GM21360 (cell line): ENCODE data around the gene EVL.
A peak's percentile ranks its signal among the peaks of the same experiment; 100 is the strongest.

ENCODE experiments used
- ATAC-seq: cut with Tn5 transposase; IDR thresholded peaks from one replicate; pipeline ENCODE4 v1.9.1; 2021; ENCODE audit warnings: mild to moderate bottlenecking, moderate library complexity; ENCODE audit not compliant: unreplicated experiment

EVL gene

DNA sequence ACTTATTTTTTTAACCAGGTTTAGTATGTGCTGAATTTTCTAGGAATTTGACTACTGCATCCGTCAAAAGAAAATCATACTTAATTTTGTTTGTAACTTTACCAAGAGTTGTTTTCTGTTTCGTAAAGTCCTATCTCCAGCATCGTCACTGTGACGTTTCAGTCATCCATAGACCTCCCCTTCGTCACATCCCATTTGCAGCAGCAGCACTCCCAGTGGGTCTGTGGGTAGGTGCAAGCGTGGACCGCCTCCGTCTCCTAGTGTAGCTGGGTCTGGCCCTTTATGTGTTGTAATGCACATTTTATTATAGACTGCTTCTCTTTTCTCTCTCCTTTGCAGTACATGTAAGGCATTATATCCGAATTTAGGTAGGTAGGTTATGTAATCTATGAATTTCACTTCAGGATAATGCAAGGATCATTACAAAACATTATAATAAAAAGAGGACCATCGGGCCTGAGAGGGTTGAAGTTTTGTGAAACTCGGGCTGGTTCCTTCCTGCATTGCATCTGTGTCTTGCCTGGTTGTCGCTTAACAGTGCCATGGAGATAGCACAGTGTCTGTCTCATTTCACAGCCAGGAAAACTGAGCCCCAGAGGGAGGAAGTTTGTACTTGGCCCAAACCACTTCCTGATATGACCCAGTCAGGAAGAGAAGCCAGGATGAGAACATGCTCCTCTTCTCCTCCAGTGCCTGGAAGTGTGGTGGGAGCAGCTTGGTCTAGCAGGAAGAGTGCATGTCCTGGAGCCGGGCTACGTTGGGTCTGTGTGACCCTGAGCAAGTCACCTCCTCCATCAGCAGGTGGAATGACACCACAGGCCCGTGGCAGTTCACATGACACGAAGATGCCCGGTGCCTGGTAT lies 41.3 kb downstream of the EVL start:
- ATAC-seq = no peak

- no peak for ATAC-seq
Observed at GRCh38 chr14:100107236-100107635, 42.0 kb downstream of the EVL start.

GRCh38 chr14:100108042-100108825 lies 43.0 kb downstream of the EVL start:
- peak; percentile 60 for ATAC-seq

GRCh38 chr14:100108840-100109593 lies 43.8 kb downstream of the EVL start:
- ATAC-seq = no peak

DNA sequence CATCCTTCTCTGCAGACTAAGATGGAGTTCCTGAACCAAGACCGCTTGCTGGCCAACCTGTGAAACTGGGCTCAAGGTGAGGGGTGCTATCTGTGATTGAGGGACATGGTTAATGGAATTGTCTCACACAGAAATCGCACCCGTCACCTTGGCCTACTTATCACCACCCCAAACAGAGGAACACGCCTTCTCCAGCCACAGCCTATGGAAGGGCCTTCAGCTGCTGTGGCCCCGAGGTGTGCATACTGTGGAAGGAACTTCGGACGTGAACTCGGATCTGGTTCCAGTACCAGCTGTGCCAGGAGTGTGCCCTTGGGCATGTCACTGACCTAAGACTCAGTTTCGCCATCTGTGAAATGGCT lies 44.4 kb downstream of the EVL start:
- no peak for ATAC-seq

- ATAC-seq = no peak
Observed at GRCh38 chr14:100110816-100111215, 45.6 kb downstream of the EVL start.

DNA sequence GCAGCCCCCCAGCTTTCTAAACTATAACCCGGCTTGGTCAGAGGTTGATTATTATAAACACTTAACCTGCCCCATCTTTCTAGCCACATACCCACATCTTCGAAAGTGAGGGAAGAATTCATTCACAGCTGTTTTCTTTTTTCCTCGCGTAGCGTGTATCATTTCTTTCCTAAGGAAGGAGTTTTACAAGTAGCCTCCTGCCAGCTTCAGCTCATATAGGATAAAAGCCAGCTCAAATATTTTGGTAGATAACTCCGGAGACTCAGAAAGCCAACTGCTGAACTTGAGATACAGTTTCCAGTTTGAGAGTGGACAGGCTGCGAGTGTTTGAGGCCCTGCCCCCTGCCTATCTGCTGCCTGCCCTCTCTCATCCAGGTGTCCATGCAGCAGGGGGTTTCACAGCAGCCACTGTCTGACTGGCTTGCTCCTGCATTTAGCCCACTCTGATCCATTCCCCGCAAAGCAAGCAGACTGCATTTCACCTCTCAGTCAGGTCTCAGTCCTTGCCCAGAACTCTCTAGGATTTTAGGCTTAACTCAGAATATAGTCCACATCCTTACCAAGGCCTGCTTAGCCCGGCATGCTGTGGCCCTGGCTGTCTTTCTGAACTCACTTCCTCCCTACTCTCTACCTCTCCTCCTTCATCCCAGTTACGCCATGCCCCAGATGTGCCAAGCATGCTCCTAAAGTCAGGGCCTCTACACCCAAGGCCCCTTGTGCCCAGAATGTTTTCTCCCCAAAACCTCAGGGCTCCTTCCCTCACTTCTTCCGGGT lies 46.9 kb downstream of the EVL start:
- ATAC-seq = no peak

- no peak for ATAC-seq
Observed at GRCh38 chr14:100114109-100114765, 49.0 kb downstream of the EVL start.

DNA sequence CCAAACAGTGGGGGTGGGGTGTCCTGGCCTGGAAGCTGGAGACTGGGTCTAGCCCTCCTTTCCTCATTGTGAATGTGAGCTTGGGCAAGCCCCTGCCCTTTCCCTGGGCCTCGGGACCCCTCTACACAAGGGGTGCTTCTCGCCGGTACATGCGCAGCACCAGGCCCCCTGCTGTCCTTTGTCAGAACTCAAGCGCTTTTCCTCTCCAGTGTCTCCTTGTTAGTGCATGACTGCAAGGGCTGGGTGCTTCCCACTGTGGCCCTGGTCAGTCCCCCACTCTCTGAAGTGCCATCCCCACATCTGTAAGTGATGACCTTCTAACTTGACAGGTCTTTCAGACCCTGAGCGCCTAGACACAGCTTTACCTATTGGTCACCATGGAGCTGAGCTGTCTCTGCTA lies 50.0 kb downstream of the EVL start:
- ATAC-seq = no peak

GRCh38 chr14:100115726-100116125 lies 50.5 kb downstream of the EVL start:
- ATAC-seq = no peak

DNA sequence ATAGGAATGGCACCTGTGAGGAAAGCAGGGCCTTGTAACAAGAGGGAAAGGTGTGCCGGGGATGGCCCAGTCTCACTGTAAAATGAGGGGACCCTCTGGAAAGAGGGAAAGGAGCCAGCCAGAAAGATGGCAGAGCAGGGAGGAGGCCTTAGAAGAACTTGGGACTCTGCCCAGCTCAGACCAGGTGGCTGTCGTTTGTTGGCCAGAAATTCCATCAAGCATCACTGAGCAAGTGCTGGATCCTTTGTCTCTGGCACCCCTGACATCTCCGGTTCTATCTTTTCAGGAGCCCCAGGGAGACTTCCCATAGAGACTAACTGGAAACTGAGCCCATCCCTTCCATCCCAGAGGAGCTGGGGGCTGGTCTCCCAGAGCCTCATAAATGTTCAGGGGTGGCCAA lies 50.9 kb downstream of the EVL start:
- no peak for ATAC-seq

DNA sequence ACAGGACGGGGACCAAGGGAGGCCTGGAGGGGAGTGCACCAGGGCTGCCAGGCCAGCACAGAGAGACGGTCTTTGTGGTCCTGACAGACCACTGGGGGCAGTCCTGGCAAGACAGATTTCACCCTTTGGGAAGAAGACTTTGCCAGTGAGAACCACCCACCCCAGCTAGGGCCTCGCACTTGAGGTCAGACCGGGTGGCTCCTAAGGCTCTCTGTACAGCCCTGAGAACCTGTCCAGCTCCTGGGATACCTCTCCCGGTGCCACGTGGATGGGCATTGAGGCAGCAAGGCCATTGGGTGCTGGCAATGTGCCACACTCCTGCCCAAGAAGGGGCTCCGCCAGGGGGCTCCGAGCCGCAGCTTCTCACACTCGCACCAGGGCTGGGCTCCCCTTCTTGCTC lies 51.8 kb downstream of the EVL start:
- ATAC-seq = no peak

- no peak for ATAC-seq
Observed at GRCh38 chr14:100117633-100118395, 52.6 kb downstream of the EVL start.

DNA sequence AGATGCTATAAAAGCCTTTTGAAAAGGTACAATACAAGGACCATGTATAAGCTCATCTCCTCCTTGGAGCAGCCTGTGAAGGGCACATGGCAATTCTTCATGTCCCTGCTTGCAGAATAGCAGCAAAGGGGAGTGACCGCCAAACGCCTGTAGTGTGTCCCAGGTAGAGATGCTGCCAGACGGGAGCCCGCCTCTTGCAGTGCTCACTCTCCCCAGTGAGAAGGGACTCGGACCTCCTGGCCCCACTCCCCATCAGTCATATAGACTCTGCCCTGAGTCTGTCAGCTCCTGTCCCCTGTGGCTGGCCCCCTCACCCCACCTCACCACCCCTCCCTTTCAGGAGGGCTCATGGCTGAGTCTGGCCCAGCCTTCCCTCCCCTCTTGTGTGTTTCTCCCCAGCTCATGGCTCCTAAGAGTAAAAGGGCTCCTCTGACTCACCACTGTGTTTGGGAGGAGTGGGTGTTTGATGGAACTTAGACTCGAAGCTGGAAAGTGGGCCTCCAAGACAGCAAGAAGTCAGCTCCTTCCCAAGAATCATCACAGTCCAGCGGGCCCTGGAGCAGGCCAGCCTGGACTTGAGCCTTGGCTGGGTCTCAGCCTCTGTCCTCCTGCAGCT lies 53.3 kb downstream of the EVL start:
- ATAC-seq = no peak

- no peak for ATAC-seq
Observed at GRCh38 chr14:100119251-100119650, 54.0 kb downstream of the EVL start.

DNA sequence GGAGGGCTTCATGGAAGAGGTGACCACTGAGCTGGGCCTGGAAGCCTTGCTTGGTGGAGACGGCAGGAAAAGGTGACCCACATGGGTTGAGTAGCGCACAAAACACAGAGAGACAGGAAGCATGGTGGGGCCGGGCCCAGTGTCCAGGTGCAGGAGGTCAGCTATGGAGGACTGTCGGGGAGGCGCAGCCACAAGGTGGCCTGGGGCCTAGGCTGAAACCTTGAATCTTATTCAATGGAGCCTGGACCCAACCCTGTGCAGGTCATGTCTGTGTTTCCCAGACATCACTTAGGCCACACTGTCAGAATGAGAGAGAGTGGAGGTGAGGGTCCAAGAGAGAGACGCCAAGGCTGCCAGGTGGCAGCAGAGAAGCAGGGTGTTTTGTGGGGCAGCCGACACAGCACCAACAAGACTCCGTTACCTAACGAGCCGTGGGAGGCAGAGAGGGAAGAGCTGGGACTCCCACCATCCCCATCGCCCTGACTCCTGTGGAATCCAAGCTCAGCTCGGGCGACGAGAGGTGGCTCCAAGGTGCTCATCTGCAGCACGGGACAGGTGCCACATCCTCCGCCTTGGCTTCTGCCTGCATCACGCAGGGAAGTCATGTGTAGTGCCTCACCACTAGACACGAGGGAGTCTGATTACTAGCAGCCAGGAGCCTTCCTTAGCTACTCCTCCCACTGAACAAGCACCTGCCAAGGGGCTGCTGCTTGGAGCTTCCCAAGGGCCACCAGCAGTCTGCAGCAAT lies 55.5 kb downstream of the EVL start:
- no peak for ATAC-seq

DNA sequence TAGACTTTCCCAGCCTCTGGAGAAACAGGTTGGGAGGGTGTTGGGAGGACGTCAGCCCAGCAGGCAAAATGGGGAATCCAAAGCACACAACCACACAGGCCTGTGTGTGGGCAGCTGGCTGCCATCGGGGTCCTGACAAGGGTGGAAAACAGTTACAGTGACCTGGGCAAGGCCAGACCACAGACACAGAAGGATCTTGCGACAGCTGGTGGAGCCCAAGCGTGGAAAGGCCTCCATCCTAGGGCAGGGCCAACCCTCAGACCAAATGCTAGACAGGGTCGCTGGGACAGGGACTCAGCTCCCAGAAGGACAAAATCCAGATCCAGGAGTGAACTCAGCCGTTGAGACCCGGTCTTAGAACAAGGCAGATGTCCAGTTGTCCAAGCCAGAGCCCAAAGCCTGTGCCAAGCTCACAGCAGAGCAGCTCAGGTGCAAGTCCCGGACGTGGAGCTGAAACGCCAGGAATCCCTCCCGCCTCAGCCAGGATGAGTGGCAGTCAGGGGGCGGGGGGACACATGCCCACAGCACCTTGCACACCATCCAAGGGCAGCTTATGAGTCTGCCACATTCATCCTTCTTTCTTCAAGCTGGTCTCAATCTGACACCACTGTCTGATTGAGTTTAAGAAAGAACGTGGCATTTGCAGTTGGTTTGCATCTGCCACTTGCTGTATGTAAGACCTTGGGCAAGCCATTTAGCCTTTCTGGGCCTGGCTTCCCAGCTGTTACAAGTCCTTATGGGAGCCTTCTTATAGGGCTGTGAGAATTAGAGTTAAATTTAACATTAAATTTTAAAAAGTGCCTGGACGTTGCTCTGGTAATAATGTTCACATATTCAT lies 56.6 kb downstream of the EVL start:
- no peak for ATAC-seq
